Ovary (tissue), 3 donors: ENCODE results near the gene CHMP2B.

Experiments
- CTCF ChIP-seq, 3 donors: fragments of 450-650 bp in 2 of 3; fragments of 200-600 bp in 1 of 3; IDR thresholded peaks; one replicate each; pipeline versions ENCODE4 v1.5.1 to v1.8.0; 2016 to 2022; ENCODE audit warnings: antibody characterized with exemption in 3 of 3, mild to moderate bottlenecking in 1 of 3
- EP300 ChIP-seq: sonication (generic); formaldehyde crosslinking; IDR thresholded peaks from one replicate; pipeline ENCODE4 v1.6.1; 2017; ENCODE audit warnings: antibody characterized with exemption
- POLR2A ChIP-seq: fragments of 450-650 bp; IDR thresholded peaks from one replicate; pipeline ENCODE4 v1.6.1; 2017; ENCODE audit warnings: antibody characterized with exemption, mild to moderate bottlenecking, moderate library complexity
- donor health status: DM: no; HTN: no; CAD: no.

- TF ChIP-seq CTCF (IDR thresholded peaks at IDR 0.05): no peak
- TF ChIP-seq EP300: no peak
- no peak for TF ChIP-seq POLR2A
These were observed 27.0 kb upstream of the CHMP2B start for GRCh38 chr3:87200060-87200647.
